Loucy (cell line): Measurements from ENCODE around the gene MMAB.

Experiments
- H2AFZ ChIP-seq: fragments of 200-600 bp; sonication (generic); 2 replicates; pipeline ENCODE4 v1.6.0; 2016; ENCODE audit warnings: antibody characterized with exemption, mild to moderate bottlenecking, low read length, moderate library complexity
- H3F3A ChIP-seq: fragments of 200-600 bp; 2 replicates; pipeline ENCODE4 v1.6.0; 2016; ENCODE audit warnings: antibody characterized with exemption, low read depth, mild to moderate bottlenecking
- H3K27me3 ChIP-seq: fragments of 200-600 bp; sonication (generic); 2 replicates; pipeline ENCODE4 v1.6.1; 2014; ENCODE audit warnings: low read length, mild to moderate bottlenecking; ENCODE audit not compliant: insufficient read depth, poor library complexity, severe bottlenecking
- H3K36me3 ChIP-seq: fragments of 200-600 bp; sonication (generic); 2 replicates; pipeline ENCODE4 v1.6.1; 2016; ENCODE audit warnings: low read length; ENCODE audit not compliant: insufficient read depth
- H3K4me1 ChIP-seq: fragments of 200-600 bp; sonication (generic); 2 replicates; pipeline ENCODE4 v1.5.1; 2014; ENCODE audit warnings: low read length, mild to moderate bottlenecking; ENCODE audit not compliant: insufficient read depth, poor library complexity, severe bottlenecking
- H3K4me2 ChIP-seq: fragments of 200-600 bp; sonication (generic); 2 replicates; pipeline ENCODE4 v1.6.0; 2014; ENCODE audit warnings: antibody characterized with exemption, low read length, low read depth, mild to moderate bottlenecking; ENCODE audit not compliant: poor library complexity, severe bottlenecking
- H3K4me3 ChIP-seq: fragments of 200-600 bp; sonication (generic); 2 replicates; pipeline ENCODE4 v1.5.1; 2014; ENCODE audit warnings: low read length, mild to moderate bottlenecking, mixed read lengths; ENCODE audit not compliant: poor library complexity, severe bottlenecking
- H3K79me2 ChIP-seq: fragments of 200-600 bp; sonication (generic); 2 replicates; pipeline ENCODE4 v1.6.1; 2014; ENCODE audit warnings: low read length; ENCODE audit not compliant: insufficient read depth
- H3K9ac ChIP-seq: fragments of 200-600 bp; sonication (generic); 2 replicates; pipeline ENCODE4 v1.6.0; 2014; ENCODE audit warnings: mild to moderate bottlenecking, low read depth, low read length, moderate library complexity; ENCODE audit not compliant: poor library complexity, severe bottlenecking
- H3K9me2 ChIP-seq: fragments of 200-600 bp; sonication (generic); replicated peaks from 2 replicates; pipeline ENCODE4 v1.6.1; 2016; ENCODE audit warnings: low read depth, low read length, mixed read lengths
- H3K9me3 ChIP-seq: fragments of 200-600 bp; sonication (generic); 2 replicates; pipeline ENCODE4 v1.6.1; 2014; ENCODE audit warnings: mild to moderate bottlenecking, antibody characterized with exemption, low read length, low read depth; ENCODE audit not compliant: insufficient read depth
- H4K20me1 ChIP-seq: fragments of 200-600 bp; sonication (generic); 2 replicates; pipeline ENCODE4 v1.6.0; 2014; ENCODE audit warnings: antibody characterized with exemption, low read length, mild to moderate bottlenecking; ENCODE audit not compliant: insufficient read depth, poor library complexity, severe bottlenecking
- EZH2phosphoT487 ChIP-seq: fragments of 200-600 bp; IDR thresholded peaks from 2 replicates; pipeline ENCODE4 v1.6.1; 2018; ENCODE audit warnings: antibody characterized with exemption, mild to moderate bottlenecking, moderate library complexity, borderline replicate concordance
- TF ChIP-seq, protein P1 (sequence below): fragments of 200-600 bp; sonication (generic); conservative IDR thresholded peaks from 2 replicates; pipeline ENCODE4 v1.5.1; 2014; ENCODE audit warnings: mild to moderate bottlenecking, antibody characterized with exemption, low read length

The MMAB gene

DNA sequence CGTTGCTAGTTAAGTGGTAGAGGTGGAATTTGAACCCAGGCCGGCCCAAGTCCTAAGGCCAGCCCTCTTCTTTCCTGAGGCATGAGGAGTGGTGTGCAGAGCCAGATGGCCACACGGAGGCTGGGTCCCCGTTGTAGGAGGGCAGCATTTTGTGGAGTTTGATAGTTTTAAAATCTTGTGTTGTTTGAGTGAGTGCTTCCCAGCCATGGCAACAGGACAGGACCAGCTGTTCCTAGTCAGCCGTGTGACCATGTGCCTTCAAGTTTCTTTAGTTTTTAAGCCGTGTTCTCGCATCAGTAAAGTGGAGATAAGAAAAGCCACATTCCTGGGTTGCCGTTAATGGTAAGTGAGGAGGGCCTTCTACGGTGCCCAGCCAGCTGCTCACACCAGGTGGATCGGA, 51.5 kb downstream of the MMAB start:
- Histone ChIP-seq H3K4me1 (no peaks in the 10 kb centered on the region), H3K27me3 (no peaks in the 10 kb centered on the region), H3K4me3 (no peak overlapping the region), H3K9ac (no peak overlapping the region), H3K9me3 (no peaks in the 10 kb centered on the region), H3K36me3 (peaks cover 23% of the 10 kb centered on the region; the same call in 1 of the 2 replicates), H2AFZ (no peak overlapping the region), H3K9me2 (no peaks in the 10 kb centered on the region), H3K4me2 (no peak overlapping the region), H4K20me1 (no peaks in the 10 kb centered on the region), H3K79me2 (no peaks in the 10 kb centered on the region), H3F3A (no peaks in the 10 kb centered on the region)
- TF ChIP-seq, protein P1, sequence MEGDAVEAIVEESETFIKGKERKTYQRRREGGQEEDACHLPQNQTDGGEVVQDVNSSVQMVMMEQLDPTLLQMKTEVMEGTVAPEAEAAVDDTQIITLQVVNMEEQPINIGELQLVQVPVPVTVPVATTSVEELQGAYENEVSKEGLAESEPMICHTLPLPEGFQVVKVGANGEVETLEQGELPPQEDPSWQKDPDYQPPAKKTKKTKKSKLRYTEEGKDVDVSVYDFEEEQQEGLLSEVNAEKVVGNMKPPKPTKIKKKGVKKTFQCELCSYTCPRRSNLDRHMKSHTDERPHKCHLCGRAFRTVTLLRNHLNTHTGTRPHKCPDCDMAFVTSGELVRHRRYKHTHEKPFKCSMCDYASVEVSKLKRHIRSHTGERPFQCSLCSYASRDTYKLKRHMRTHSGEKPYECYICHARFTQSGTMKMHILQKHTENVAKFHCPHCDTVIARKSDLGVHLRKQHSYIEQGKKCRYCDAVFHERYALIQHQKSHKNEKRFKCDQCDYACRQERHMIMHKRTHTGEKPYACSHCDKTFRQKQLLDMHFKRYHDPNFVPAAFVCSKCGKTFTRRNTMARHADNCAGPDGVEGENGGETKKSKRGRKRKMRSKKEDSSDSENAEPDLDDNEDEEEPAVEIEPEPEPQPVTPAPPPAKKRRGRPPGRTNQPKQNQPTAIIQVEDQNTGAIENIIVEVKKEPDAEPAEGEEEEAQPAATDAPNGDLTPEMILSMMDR, result no peak
- TF ChIP-seq EZH2phosphoT487, result no peak

DNA sequence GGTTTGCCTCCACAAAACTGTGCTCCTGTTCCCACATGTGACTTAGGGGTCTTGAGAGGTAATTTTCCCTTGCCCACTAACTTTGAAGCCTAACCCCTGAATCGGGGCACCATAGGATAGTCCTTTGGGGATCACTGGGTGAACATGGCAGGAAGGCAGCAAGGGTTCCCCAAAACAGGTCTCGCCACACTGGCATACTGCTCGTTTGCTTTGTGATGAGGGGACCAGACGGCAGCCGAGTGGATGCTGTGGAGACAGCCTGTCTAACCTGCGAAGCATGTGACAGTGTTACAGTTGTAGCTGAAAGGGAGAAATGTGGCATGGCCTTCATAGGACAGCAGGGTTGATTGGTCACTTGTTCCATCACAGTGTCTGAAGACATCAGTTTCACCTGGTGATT, 53.5 kb downstream of the MMAB start:
- no peaks in the 10 kb centered on the region for H3K4me1 ChIP-seq
- peaks cover 27% of the 10 kb centered on the region; the same call in 1 of the 2 replicates for H3K36me3 ChIP-seq
- H3K27me3 ChIP-seq, result no peaks in the 10 kb centered on the region
- no peaks in the 10 kb centered on the region for H4K20me1 ChIP-seq
- no peaks in the 10 kb centered on the region for H3F3A ChIP-seq
- H3K9me3 ChIP-seq, result no peaks in the 10 kb centered on the region
- TF ChIP-seq, protein P1, result no peak
- TF ChIP-seq EZH2phosphoT487, result no peak
- H3K4me2 ChIP-seq, result no peak overlapping the region
- no peak overlapping the region for H3K9ac ChIP-seq
- no peaks in the 10 kb centered on the region for H3K79me2 ChIP-seq
- no peak overlapping the region for H2AFZ ChIP-seq
- no peaks in the 10 kb centered on the region for H3K9me2 ChIP-seq
- H3K4me3 ChIP-seq, result no peak overlapping the region

DNA sequence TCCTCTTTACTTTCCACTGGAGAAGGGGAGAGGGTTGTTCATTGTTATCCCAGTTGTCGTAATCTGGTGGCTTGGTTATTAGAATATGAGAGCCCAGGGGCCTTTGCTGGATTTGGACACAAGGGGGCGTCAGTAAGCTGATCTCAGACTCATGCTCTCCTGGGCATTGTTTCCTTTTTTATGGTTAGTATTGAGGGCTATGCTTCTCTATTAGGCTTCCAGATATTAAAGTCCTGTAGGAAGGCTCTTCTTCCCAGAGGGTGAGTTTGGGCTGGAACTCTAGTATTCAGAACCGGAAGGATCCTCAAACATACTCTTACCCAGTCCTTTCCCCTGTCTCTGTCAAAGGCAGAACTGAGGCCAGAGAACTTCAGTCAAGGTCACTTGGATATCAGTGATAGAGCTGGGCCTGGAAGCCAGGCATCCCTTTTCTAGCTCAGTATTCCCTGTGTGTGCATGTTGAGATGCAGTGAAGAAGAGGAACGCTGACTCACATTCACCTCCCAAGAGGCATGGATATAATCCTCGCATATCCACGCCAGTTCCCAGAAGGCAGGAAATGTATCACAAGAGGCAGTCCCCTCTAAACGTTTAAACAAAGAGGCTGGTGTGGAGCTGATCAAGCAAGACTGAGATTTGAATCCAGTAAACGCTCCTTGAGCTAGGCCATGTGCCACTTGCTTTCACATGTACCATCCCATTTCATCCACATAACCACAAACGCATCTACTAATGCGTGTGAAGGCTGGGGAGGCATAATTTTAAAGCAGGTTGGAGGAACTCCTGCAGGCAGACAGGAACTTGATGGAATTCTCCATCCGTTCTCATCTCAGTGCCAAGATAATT, 54.3 kb downstream of the MMAB start:
- peaks cover 27% of the 10 kb centered on the region; the same call in 1 of the 2 replicates for H3K36me3 ChIP-seq

More for the DNA sequence above, 54.3 kb downstream of the MMAB start:
- H3K4me2 ChIP-seq, result no peak overlapping the region
- H3K9ac ChIP-seq, result no peak overlapping the region
- H3K4me1 ChIP-seq, result no peaks in the 10 kb centered on the region
- no peaks in the 10 kb centered on the region for H3K9me3 ChIP-seq
- H3K9me2 ChIP-seq, result no peaks in the 10 kb centered on the region
- H3K79me2 ChIP-seq, result no peaks in the 10 kb centered on the region
- H3K27me3 ChIP-seq, result no peaks in the 10 kb centered on the region
- H2AFZ ChIP-seq, result no peak overlapping the region
- no peaks in the 10 kb centered on the region for H4K20me1 ChIP-seq
- H3K4me3 ChIP-seq, result no peak overlapping the region
- no peaks in the 10 kb centered on the region for H3F3A ChIP-seq
- TF ChIP-seq, protein P1, result peak; percentile 96
- TF ChIP-seq EZH2phosphoT487, result no peak
